Stimulated activated CD4-positive, alpha-beta T cell treated with anti-CD3 and anti-CD28 coated beads, Interleukin-1b, Interleukin-23, amount 100 ng/mL, for 1 hour (primary cell): Measurements from ENCODE around the gene MED12L.
"Not testable (repeated sequence)": the region's sequence is repeated elsewhere in the genome, so short reads cannot be mapped to it uniquely, and the experiment has no call there.

ENCODE experiments used
- DNase-seq, 2 donors: peaks; one replicate each; pipeline ENCODE4 v3.0.0-alpha.2; 2020; ENCODE audit warnings: low read depth in 2 of 2

The MED12L gene

GRCh38 chr3:151085227-151085888 is at the start of gene MED12L:
MED12L (plus strand) TSS chr3:151085664; CDS start chr3:151086927, 1,263 bp downstream.
- no peak for DNase-seq

- DNase-seq = no peak
Measured at GRCh38 chr3:151037746-151038477, 47.6 kb upstream of the MED12L start.

- DNase-seq = no peak
Measured at GRCh38 chr3:151044706-151045105, 40.8 kb upstream of the MED12L start.

- no peak for DNase-seq
Measured at GRCh38 chr3:151047636-151048035, 37.8 kb upstream of the MED12L start.

- DNase-seq = no peak
Measured at GRCh38 chr3:151051533-151051932, 33.9 kb upstream of the MED12L start.

GRCh38 chr3:151052346-151052745 is 33.1 kb upstream of the MED12L start:
- DNase-seq = no peak

GRCh38 chr3:151052756-151053155 is 32.7 kb upstream of the MED12L start:
- no peak for DNase-seq

- DNase-seq = no peak
Measured at GRCh38 chr3:151058740-151059139, 26.7 kb upstream of the MED12L start.

- no peak for DNase-seq
Measured at GRCh38 chr3:151062611-151063010, 22.9 kb upstream of the MED12L start.

- DNase-seq = no peak
Measured at GRCh38 chr3:151067158-151067557, 18.3 kb upstream of the MED12L start.

- DNase-seq = not testable (repeated sequence)
Measured at GRCh38 chr3:151072842-151073241, 12.6 kb upstream of the MED12L start.

GRCh38 chr3:151074256-151074655 is 11.2 kb upstream of the MED12L start:
- DNase-seq = no peak

- no peak for DNase-seq
Measured at GRCh38 chr3:151075869-151076562, 9.4 kb upstream of the MED12L start.

- no peak for DNase-seq
Measured at GRCh38 chr3:151076626-151077025, 8.8 kb upstream of the MED12L start.

GRCh38 chr3:151081082-151081481 is 4.4 kb upstream of the MED12L start:
- not testable (repeated sequence) for DNase-seq

- DNase-seq = no peak
Measured at GRCh38 chr3:151082880-151083838, 2.3 kb upstream of the MED12L start.

- no peak for DNase-seq
Measured at GRCh38 chr3:151084893-151085226, 604 bp upstream of the MED12L start.

GRCh38 chr3:151085889-151086483 is 522 bp downstream of the MED12L start:
- no peak for DNase-seq

GRCh38 chr3:151086484-151087456 is 1.3 kb downstream of the MED12L start:
- DNase-seq = peak in 1 of 2 donors; percentile 20

GRCh38 chr3:151087648-151088047 is 2.2 kb downstream of the MED12L start:
- no peak for DNase-seq
